Vagina (tissue), 2 donors: ENCODE data around the gene ZW10. TPM values are rescaled to one million over a fixed set of nuclear protein-coding genes. Genes with fewer than 3 reads are reported as not detected.
"Not testable (repeated sequence)": the region's sequence is repeated elsewhere in the genome, so short reads cannot be mapped to it uniquely, and the experiment has no call there.

ENCODE experiments used
- DNase-seq, 2 donors: peaks; one replicate each; pipeline ENCODE4 v3.0.0-alpha.2; 2017; ENCODE audit errors: extremely low spot score in 2 of 2
- H3K27ac ChIP-seq: fragments of 200-600 bp; sonication (generic); one replicate; pipeline ENCODE4 v1.5.1; 2019
- H3K27me3 ChIP-seq: fragments of 200-600 bp; sonication (generic); one replicate; pipeline ENCODE4 v1.5.1; 2019
- H3K36me3 ChIP-seq, 2 donors: fragments of 200-600 bp; sonication (generic); one replicate each; pipeline ENCODE4 v1.5.1; 2017 to 2019
- H3K4me1 ChIP-seq: fragments of 200-600 bp; sonication (generic); one replicate; pipeline ENCODE4 v1.5.1; 2019
- H3K4me3 ChIP-seq, 2 donors: fragments of 200-600 bp; sonication (generic); 1 replicate in 1 of 2; 2 replicates in 1 of 2; pipeline ENCODE4 v1.5.1; 2016 to 2019
- H3K9me3 ChIP-seq: fragments of 200-600 bp; sonication (generic); one replicate; pipeline ENCODE4 v1.5.1; 2019
- POLR2A ChIP-seq, 2 donors: fragments of 450-650 bp; IDR thresholded peaks; one replicate each; pipeline ENCODE4 v1.6.1; 2017; ENCODE audit warnings: antibody characterized with exemption in 2 of 2, mild to moderate bottlenecking in 2 of 2, moderate library complexity in 2 of 2
- POLR2AphosphoS5 ChIP-seq, 2 donors: sonication (generic); formaldehyde crosslinking; IDR thresholded peaks; one replicate each; pipeline ENCODE4 v1.9.0; 2017; ENCODE audit warnings: antibody characterized with exemption in 2 of 2, mild to moderate bottlenecking in 2 of 2, low read depth in 1 of 2; ENCODE audit not compliant: insufficient read depth in 1 of 2
- intact Hi-C: fragments of 100-400 bp; cut with DNase I; formaldehyde crosslinking; loops from one replicate; pipeline ENCODE4 v1.15.1; 2023
- total RNA-seq: library from RNA; depleted of rRNA; stranded (reverse); fragments of >200 nt; gene quantifications from one replicate; pipeline ENCODE4 v1.2.3, GENCODE V29; 2016
- TF ChIP-seq, protein P1 (sequence below), 3 experiments: fragments of 450-650 bp in 2 of 3; fragments of 200-600 bp in 1 of 3; sonication (generic) in 1 of 3; IDR thresholded peaks; one replicate each; pipeline ENCODE4 v1.5.1; 2017 to 2019; ENCODE audit warnings: antibody characterized with exemption in 3 of 3, mild to moderate bottlenecking in 2 of 3, moderate library complexity in 2 of 3

Gene ZW10
- total RNA-seq, 1 donor from 2014 or later = 14.7 TPM

DNA sequence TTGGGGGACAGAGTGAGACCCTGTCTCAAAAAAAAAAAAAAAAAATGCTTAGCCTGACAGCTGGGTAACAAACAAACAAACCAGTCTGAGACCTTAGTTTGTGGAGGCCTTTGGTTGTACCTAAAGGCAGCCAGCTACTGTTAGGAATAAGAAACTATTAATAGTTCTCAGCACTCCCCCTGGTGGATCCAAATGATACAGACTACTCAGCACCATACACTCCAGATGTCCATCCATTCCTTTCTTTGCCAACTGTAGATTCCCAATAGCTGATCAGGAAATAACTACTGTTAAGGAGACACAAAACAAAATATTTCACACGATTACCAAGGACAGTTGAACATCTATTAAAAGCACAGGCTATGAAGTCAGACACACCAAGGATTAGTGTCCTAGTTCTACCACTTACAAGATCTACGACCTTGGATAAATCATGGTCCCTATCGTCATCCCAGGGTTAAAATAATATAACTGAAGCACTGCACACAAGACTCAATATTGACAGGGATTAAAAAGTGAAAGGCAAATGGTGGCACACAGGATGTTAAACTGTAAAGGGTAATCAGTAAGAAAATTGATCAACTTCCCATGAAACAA lies 23.3 kb upstream of the ZW10 start:
- Histone ChIP-seq H3K27me3 (no peaks in the 10 kb centered on the region), H3K9me3 (no peaks in the 10 kb centered on the region), H3K4me3 (no peak overlapping the region), H3K4me1 (no peaks in the 10 kb centered on the region), H3K27ac (no peak overlapping the region), H3K36me3 (peaks cover 0 to 28% of the 10 kb centered on the region in 2 donors)
- DNase-seq = no peak
- TF ChIP-seq, protein P1, sequence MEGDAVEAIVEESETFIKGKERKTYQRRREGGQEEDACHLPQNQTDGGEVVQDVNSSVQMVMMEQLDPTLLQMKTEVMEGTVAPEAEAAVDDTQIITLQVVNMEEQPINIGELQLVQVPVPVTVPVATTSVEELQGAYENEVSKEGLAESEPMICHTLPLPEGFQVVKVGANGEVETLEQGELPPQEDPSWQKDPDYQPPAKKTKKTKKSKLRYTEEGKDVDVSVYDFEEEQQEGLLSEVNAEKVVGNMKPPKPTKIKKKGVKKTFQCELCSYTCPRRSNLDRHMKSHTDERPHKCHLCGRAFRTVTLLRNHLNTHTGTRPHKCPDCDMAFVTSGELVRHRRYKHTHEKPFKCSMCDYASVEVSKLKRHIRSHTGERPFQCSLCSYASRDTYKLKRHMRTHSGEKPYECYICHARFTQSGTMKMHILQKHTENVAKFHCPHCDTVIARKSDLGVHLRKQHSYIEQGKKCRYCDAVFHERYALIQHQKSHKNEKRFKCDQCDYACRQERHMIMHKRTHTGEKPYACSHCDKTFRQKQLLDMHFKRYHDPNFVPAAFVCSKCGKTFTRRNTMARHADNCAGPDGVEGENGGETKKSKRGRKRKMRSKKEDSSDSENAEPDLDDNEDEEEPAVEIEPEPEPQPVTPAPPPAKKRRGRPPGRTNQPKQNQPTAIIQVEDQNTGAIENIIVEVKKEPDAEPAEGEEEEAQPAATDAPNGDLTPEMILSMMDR (IDR thresholded peaks at IDR 0.05) = peak in 2 of 3 experiments; percentile 41 to 45
- no peak for TF ChIP-seq POLR2A (IDR thresholded peaks at IDR 0.05)
- intact Hi-C loops = loop anchor here (5.0 kb wide), 1 partner anchor 64 kb away; no protein-coding TSS in a partner anchor

DNA sequence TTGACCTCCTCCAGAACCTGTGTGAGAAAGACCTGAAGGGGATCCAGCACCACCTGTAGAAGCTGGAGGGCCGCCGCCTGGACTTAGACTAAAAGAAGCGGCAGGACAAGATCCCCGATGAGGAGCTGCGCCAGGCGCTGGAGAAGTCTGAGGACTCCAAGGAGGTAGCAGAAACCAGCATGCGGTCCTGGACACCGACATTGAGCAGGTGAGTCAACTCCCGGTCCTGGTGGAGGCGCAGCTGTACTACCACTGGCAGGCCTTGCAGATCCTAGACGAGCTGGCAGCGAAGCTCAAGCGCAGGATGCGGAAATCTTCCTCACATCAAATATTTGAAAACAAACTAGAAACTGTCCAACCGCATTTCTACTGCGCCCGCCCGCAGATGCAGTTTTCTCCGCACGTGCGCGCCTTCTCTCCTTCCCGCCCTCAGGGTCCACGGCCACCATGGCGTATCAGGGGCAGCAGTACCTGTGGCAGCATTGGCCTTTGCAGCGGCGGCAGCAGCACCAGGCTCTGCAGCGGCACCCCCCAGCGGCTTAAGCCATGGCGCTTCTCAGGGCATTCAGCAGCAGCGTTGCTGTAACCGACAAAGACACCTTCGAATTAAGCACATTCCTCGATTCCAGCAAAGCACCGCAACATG lies 16.3 kb upstream of the ZW10 start:
- H3K27ac ChIP-seq = no peak overlapping the region
- no peaks in the 10 kb centered on the region for H3K36me3 ChIP-seq
- H3K4me3 ChIP-seq = no peak overlapping the region
- no peaks in the 10 kb centered on the region for H3K4me1 ChIP-seq
- intact Hi-C loops = no loop called here
- no peaks in the 10 kb centered on the region for H3K9me3 ChIP-seq
- H3K27me3 ChIP-seq = no peaks in the 10 kb centered on the region
- no peak for TF ChIP-seq POLR2A (IDR thresholded peaks at IDR 0.05)
- TF ChIP-seq, protein P1 (IDR thresholded peaks at IDR 0.05) = no peak
- TF ChIP-seq POLR2AphosphoS5 (IDR thresholded peaks at IDR 0.05; ENCODE audit: insufficient read depth in 1 of 2, low read depth in 1 of 2) = no peak
- no peak for DNase-seq

DNA sequence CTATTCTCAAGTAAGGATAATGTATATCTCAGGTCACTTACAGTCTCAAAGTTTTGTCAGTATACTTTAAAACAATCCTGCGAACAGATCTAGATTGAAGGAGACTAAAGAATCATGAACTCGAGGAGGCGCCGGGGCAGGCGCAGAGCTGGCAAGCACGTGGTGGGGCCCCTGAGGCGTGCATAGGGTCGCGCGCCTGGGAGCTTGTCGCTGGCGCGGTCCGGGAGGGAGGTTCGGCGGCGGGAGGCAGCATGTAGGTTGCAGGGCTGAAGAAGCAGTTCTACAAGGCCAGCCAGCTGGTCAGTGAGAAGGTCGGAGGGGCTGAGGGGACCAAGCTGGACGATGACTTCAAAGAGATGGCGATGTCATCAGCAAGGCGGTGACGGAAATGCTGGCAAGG lies 15.5 kb upstream of the ZW10 start:
- intact Hi-C loops, H3K36me3 ChIP-seq, H3K9me3 ChIP-seq, H3K27ac ChIP-seq, H3K4me1 ChIP-seq, DNase-seq, H3K27me3 ChIP-seq, H3K4me3 ChIP-seq: not testable (repeated sequence)

DNA sequence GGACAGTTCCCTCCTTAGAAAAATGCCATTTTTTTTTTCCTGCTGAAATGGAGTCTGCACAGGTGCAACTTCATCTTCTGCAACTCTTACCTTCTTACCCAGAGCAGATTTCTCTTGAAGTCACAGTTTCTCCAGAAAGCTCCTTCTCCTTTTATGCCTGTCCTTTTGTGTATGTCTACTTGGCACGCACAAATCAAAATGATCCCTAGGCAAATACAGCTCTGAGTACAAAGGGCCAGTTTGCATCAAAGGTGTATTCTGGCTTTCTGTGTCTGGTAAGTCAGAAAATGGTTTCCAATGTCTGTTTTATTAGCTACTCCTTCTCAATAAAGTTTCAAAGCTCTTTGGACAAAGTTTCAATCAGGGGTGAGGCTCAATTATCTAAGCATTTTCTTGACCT lies 8.6 kb upstream of the ZW10 start:
- no peak for DNase-seq
- H3K9me3 ChIP-seq = no peaks in the 10 kb centered on the region
- H3K4me3 ChIP-seq = no peak overlapping the region
- H3K4me1 ChIP-seq = no peaks in the 10 kb centered on the region
- H3K27me3 ChIP-seq = no peaks in the 10 kb centered on the region
- TF ChIP-seq POLR2A (IDR thresholded peaks at IDR 0.05) (no peak), POLR2AphosphoS5 (IDR thresholded peaks at IDR 0.05; ENCODE audit: insufficient read depth in 1 of 2, low read depth in 1 of 2) (no peak)
- TF ChIP-seq, protein P1 (IDR thresholded peaks at IDR 0.05) = no peak
- intact Hi-C loops = no loop called here
- H3K27ac ChIP-seq = no peak overlapping the region
- H3K36me3 ChIP-seq = no peaks in the 10 kb centered on the region

DNA sequence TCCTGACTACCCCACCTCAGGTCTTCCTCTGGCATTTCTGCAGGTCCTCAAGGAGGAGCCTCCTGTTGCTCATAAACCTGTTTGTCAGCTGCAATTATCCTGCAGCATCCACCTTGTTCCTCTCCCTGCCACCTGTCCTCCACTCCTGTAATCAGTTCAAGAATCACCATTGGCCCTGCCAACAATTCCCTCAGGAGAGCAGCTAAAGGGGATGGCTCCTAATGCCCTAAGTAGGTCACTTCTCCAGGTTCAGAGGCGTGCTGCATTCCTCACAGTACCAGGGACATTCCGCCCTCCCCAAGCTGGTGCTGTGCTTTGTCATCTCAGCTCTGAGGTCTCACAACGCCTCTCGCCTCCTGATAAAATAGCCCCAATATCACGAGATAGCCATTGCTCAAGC lies 8.2 kb upstream of the ZW10 start:
- Histone ChIP-seq H3K4me3 (no peak overlapping the region), H3K27me3 (no peaks in the 10 kb centered on the region), H3K4me1 (no peaks in the 10 kb centered on the region), H3K9me3 (no peaks in the 10 kb centered on the region), H3K36me3 (no peaks in the 10 kb centered on the region), H3K27ac (no peak overlapping the region)
- no peak for TF ChIP-seq POLR2AphosphoS5 (IDR thresholded peaks at IDR 0.05; ENCODE audit: insufficient read depth in 1 of 2, low read depth in 1 of 2)
- TF ChIP-seq, protein P1 (IDR thresholded peaks at IDR 0.05) = no peak
- TF ChIP-seq POLR2A (IDR thresholded peaks at IDR 0.05) = no peak
- intact Hi-C loops = no loop called here
- no peak for DNase-seq
